GM23338 (cell line): ENCODE data around the gene VEPH1. TPM values are rescaled to one million over a fixed set of nuclear protein-coding genes. Genes with fewer than 3 reads are reported as not detected.

Experiments used
- ATAC-seq: fragments of 200-7000 bp; cut with Tn5 transposase; 3 replicates; pipeline ENCODE4 v1.9.1; 2020
- DNase-seq: peaks from one replicate; pipeline ENCODE4 v3.0.0-alpha.2; 2015; ENCODE audit warnings: low spot score
- H2AFZ ChIP-seq: fragments of 200-600 bp; sonication (generic); 2 replicates; pipeline ENCODE4 v1.8.0; 2016; ENCODE audit warnings: antibody characterized with exemption, mild to moderate bottlenecking, moderate library complexity
- H3F3A ChIP-seq: fragments of 200-600 bp; sonication (generic); replicated peaks from 2 replicates; pipeline ENCODE4 v1.8.0; 2017; ENCODE audit warnings: antibody characterized with exemption, mixed run types, low read depth
- H3K27ac ChIP-seq: fragments of 200-600 bp; sonication (generic); 2 replicates; pipeline ENCODE4 v1.6.1; 2016; ENCODE audit warnings: low read depth
- H3K27me3 ChIP-seq: fragments of 200-600 bp; sonication (generic); 2 replicates; pipeline ENCODE4 v1.8.0; 2016; ENCODE audit warnings: mild to moderate bottlenecking, mixed run types, moderate library complexity; ENCODE audit not compliant: insufficient read depth
- H3K36me3 ChIP-seq: fragments of 200-600 bp; sonication (generic); 2 replicates; pipeline ENCODE4 v1.8.0; 2016; ENCODE audit warnings: mild to moderate bottlenecking; ENCODE audit not compliant: insufficient read depth
- H3K4me1 ChIP-seq: fragments of 200-600 bp; sonication (generic); 2 replicates; pipeline ENCODE4 v1.8.0; 2016; ENCODE audit warnings: mild to moderate bottlenecking, moderate library complexity; ENCODE audit not compliant: insufficient read depth
- H3K4me2 ChIP-seq: fragments of 200-600 bp; sonication (generic); 2 replicates; pipeline ENCODE4 v1.7.1; 2017; ENCODE audit warnings: mixed run types
- H3K4me3 ChIP-seq: fragments of 200-600 bp; sonication (generic); 2 replicates; pipeline ENCODE4 v1.6.1; 2016; ENCODE audit warnings: mixed run types
- H3K79me2 ChIP-seq: fragments of 200-600 bp; sonication (generic); replicated peaks from 2 replicates; pipeline ENCODE4 v1.8.0; 2017; ENCODE audit warnings: mild to moderate bottlenecking; ENCODE audit not compliant: insufficient read depth
- H3K9me2 ChIP-seq: fragments of 200-600 bp; sonication (generic); 2 replicates; pipeline ENCODE4 v1.8.0; 2017; ENCODE audit not compliant: insufficient read depth
- H4K20me1 ChIP-seq: fragments of 200-600 bp; sonication (generic); replicated peaks from 2 replicates; pipeline ENCODE4 v1.8.0; 2017; ENCODE audit warnings: mild to moderate bottlenecking; ENCODE audit not compliant: insufficient read depth
- H3K27ac Mint-ChIP-seq: 2 replicates; pipeline ENCODE4 v1.8.0; 2020; ENCODE audit warnings: inconsistent platforms, mild to moderate bottlenecking, moderate library complexity, mixed read lengths
- H3K27me3 Mint-ChIP-seq: 3 replicates; pipeline ENCODE4 v1.8.0; 2022; ENCODE audit warnings: low read depth, mild to moderate bottlenecking, moderate library complexity, mixed read lengths, inconsistent platforms; ENCODE audit not compliant: insufficient read depth, poor library complexity
- H3K36me3 Mint-ChIP-seq: 3 replicates; pipeline ENCODE4 v1.8.0; 2021; ENCODE audit warnings: low read depth, mild to moderate bottlenecking, inconsistent platforms, moderate library complexity, mixed read lengths
- H3K4me1 Mint-ChIP-seq: 3 replicates; pipeline ENCODE4 v1.8.0; 2020; ENCODE audit warnings: mild to moderate bottlenecking, inconsistent platforms, mixed read lengths
- H3K4me3 Mint-ChIP-seq: 3 replicates; pipeline ENCODE4 v1.8.0; 2021; ENCODE audit warnings: moderate library complexity, mild to moderate bottlenecking, inconsistent platforms, mixed read lengths
- H3K9me3 Mint-ChIP-seq: 3 replicates; pipeline ENCODE4 v1.8.0; 2020; ENCODE audit warnings: moderate library complexity, mild to moderate bottlenecking, inconsistent platforms, mixed read lengths
- ETS1 ChIP-seq: IDR thresholded peaks from 2 replicates; pipeline ENCODE4 v1.6.1; 2016; ENCODE audit warnings: antibody characterized with exemption
- EZH2 ChIP-seq: fragments of 200-600 bp; sonication (generic); IDR thresholded peaks from one replicate; pipeline ENCODE4 v1.8.0; 2017; ENCODE audit warnings: antibody characterized with exemption, mild to moderate bottlenecking, low read depth; ENCODE audit not compliant: unreplicated experiment
- POLR2AphosphoS5 ChIP-seq: IDR thresholded peaks from 2 replicates; pipeline ENCODE4 v1.6.1; 2016; ENCODE audit warnings: antibody characterized with exemption, low read depth
- REST ChIP-seq: IDR thresholded peaks from one replicate; pipeline ENCODE4 v1.6.1; 2018; ENCODE audit warnings: antibody characterized with exemption; ENCODE audit not compliant: unreplicated experiment
- STAT1 ChIP-seq: IDR thresholded peaks from one replicate; pipeline ENCODE4 v1.6.1; 2016; ENCODE audit warnings: antibody characterized with exemption; ENCODE audit not compliant: unreplicated experiment
- ZNF114 ChIP-seq: fragments of 250-450 bp; sonication (Bioruptor Pico); IDR thresholded peaks from 2 replicates; pipeline ENCODE4 v1.5.0; 2020; ENCODE audit warnings: mild to moderate bottlenecking, moderate library complexity
- ZNF462 ChIP-seq: fragments of 250-450 bp; sonication (Bioruptor Pico); IDR thresholded peaks from 2 replicates; pipeline ENCODE4 v1.5.0; 2020; ENCODE audit warnings: mild to moderate bottlenecking, moderate library complexity
- polyA plus RNA-seq: library from polyadenylated mRNA; unstranded; fragments of >200 nt; fragmentation: Nextera tagmentation; extraction: Ambion mirVana; gene quantifications from 2 replicates; pipeline ENCODE4 v1.2.1, GENCODE V29; 2016
- total RNA-seq: library from RNA; depleted of rRNA; stranded (reverse); fragments of >200 nt; shearing (Covaris generic); gene quantifications from 2 replicates; pipeline ENCODE4 v1.2.3, GENCODE V29; 2014

Gene VEPH1
- total and polyA plus RNA-seq, 2 experiments from 2014 or later: 15.4 to 33.8 TPM

- Mint-ChIP-seq H3K36me3 (no peaks in the 10 kb centered on the region), H3K27me3 (peaks cover 3% of the 10 kb centered on the region), H3K4me1 (peaks cover 68% of the 10 kb centered on the region), H3K4me3 (peak overlapping the region; percentile 79), H3K9me3 (no peaks in the 10 kb centered on the region), H3K27ac (peak overlapping the region; percentile 99)
- H3K27ac ChIP-seq: peak overlapping the region; percentile 90
- H3K4me1 ChIP-seq: peaks cover 33% of the 10 kb centered on the region
- no peaks in the 10 kb centered on the region for H4K20me1 ChIP-seq
- H3K27me3 ChIP-seq: no peaks in the 10 kb centered on the region
- no peak for TF ChIP-seq ZNF462 (CRISPR knock-in tag)
- TF ChIP-seq ETS1: no peak
- peak; percentile 70; the same call in 1 of the 2 replicates for TF ChIP-seq POLR2AphosphoS5
- DNase-seq: peak; percentile 96
- no peaks in the 10 kb centered on the region for H3F3A ChIP-seq
- no peaks in the 10 kb centered on the region for H3K36me3 ChIP-seq
- no peaks in the 10 kb centered on the region for H3K9me2 ChIP-seq
- H3K4me2 ChIP-seq: peak overlapping the region; percentile 72
- H3K79me2 ChIP-seq: no peaks in the 10 kb centered on the region; the same call in 1 of the 2 replicates
- peak overlapping the region; percentile 47 for H3K4me3 ChIP-seq
- ATAC-seq: peak; percentile 95
- H2AFZ ChIP-seq: no peak overlapping the region; the same call in 1 of the 2 replicates
Observed at GRCh38 chr3:157499342-157499963, 3.8 kb downstream of the VEPH1 start.

GRCh38 chr3:157498371-157498770, 4.8 kb downstream of the VEPH1 start:
- H3K27ac ChIP-seq: no peak overlapping the region
- peaks cover 32% of the 10 kb centered on the region for H3K4me1 ChIP-seq
- no peaks in the 10 kb centered on the region for H3F3A ChIP-seq
- H3K27me3 Mint-ChIP-seq: peaks cover 6% of the 10 kb centered on the region
- H2AFZ ChIP-seq: no peak overlapping the region
- peak overlapping the region; percentile 72 for H3K4me2 ChIP-seq
- no peaks in the 10 kb centered on the region for H3K9me2 ChIP-seq
- H3K4me3 Mint-ChIP-seq: peak overlapping the region; percentile 79; the same call in 1 of the 3 replicates
- peak overlapping the region; percentile 47; the same call in 1 of the 2 replicates for H3K4me3 ChIP-seq
- H3K4me1 Mint-ChIP-seq: peaks cover 74% of the 10 kb centered on the region
- no peak for DNase-seq
- no peak overlapping the region for H3K27ac Mint-ChIP-seq
- H3K79me2 ChIP-seq: no peaks in the 10 kb centered on the region; the same call in 1 of the 2 replicates
- no peaks in the 10 kb centered on the region for H3K27me3 ChIP-seq
- no peaks in the 10 kb centered on the region for H3K9me3 Mint-ChIP-seq
- H4K20me1 ChIP-seq: no peaks in the 10 kb centered on the region
- H3K36me3 ChIP-seq: no peaks in the 10 kb centered on the region
- ATAC-seq: no peak
- H3K36me3 Mint-ChIP-seq: no peaks in the 10 kb centered on the region; the same call in 1 of the 3 replicates
- TF ChIP-seq REST: no peak
- no peak for TF ChIP-seq EZH2
- no peak for TF ChIP-seq ETS1
- TF ChIP-seq ZNF114: no peak
- TF ChIP-seq STAT1: no peak
